ENCODE data around the gene NAGLU.

Gene NAGLU

DNA sequence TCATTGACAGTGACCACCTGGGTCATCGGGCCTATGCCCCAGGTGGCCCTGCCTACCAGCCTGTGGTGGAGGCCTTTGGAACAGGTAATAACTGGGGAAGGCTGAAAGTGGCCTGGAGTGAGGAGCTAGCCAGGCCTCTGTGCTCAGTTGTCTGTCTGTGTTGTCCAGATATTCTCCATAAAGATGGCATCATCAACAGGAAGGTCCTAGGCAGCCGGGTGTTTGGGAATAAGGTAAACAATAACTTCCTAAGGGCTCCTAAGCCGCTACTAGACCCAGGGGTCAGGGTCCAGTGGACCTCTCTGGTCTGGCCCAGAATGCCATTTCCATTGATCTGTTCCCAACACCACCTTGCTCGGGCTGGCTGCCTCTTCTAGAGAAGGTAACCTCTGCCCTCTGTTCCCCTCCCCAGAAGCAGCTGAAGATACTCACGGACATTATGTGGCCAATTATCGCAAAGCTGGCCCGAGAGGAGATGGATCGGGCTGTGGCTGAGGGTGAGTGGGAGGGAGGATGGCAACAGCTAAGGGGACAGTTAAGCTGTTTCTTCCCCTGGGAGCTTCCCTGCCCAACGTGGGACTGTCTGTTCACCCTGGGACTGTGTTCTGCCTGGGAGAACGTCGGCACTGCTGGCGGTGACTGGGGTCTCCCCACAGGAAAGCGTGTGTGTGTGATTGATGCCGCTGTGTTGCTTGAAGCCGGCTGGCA, 28.9 kb downstream of the NAGLU start:
- no peak for DNase-seq (ENCODE audit: low read depth in 2 of 2)

DNA sequence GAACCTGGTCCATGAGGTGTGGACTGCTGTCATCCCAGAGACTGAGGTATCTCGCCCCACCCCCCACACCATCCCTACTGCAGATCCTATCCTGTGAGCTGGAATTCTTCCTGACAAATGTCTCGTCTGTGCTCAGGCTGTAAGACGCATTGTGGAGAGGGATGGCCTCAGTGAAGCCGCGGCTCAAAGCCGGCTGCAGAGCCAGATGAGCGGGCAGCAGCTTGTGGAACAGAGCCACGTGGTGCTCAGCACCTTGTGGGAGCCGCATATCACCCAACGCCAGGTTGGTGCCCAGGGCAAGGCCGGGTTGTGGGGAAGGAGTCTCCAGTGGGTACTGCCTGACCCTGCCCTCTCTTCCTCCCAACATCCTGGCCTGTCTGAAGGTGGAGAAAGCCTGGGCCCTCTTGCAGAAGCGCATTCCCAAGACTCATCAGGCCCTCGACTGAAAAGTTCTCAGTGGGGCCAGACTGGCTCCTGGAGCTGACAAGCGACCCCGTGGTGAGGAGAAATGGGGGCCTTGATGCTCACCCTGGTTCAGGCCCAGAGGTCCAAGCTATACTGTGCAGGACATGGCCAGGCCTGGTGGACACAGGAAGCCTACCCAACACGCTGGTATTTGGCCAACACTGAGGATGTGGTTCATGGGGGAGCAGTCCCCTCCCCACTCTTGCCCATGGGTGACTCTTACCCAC, 29.6 kb downstream of the NAGLU start:
- DNase-seq (ENCODE audit: low read depth in 2 of 2), result no peak

DNA sequence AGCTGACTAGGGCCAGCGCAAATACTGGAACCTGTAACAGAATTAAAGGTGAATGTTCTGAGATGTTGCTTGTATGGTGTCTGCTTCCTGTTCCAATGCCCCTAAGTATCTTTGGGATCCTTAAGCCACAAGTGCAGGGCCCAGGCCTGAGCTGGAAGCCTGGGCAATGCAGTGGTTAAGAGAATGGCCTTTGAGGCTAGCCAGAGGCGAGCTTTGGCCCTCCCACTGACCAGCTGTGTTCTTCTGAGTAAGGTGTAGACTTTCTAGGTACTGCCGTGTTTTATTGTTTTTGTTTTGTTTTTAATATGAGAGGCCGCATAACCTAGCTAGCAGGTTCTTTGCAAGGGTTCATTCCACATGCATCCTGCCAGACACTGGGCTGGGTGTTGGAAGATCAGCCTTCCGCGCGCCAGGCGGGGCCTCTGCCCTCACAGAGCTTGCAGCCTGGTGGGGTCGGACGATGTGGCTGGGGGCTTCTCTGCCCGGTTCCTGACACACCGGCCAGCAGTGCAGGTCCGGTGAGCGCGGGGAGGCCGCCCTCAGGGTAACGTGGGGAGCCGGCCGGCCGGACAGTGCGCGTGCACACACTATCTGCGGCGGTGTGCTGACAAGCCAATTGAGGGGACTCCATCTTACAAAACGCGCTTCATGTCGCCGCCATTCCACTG, 30.3 kb downstream of the NAGLU start:
- DNase-seq (ENCODE audit: low read depth in 2 of 2), result no peak

DNA sequence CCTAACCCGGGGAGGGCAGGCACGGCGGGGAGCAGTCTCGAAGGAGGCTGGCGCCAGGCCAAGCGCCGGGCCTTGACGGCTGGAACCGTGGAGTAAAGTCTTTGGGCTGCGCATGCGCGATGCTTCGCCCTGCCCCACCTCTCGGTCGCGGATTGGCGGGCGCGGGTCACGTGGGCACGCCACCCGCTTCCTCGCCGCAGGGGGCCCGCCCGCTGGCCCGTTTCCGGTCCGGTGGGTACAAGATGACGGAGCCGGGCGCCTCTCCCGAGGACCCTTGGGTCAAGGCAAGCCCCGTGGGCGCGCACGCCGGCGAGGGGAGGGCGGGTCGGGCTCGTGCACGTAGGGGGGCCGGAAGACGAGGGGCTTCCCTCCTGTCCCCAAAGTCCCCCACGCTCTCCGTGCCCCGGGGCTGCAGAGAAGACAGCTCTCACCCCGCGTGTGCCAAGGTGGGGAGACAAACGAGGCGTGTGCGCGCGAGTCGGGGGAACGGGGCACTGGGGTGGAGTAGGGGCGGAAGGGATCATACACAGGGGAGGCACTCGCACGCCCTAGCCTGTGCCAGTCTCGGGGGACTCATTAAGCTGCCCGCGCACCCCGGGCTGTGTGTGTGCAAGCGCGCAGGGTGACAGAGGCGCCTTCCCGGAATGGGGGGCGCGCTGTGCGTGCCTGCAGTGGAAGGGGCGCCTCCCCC, 31.0 kb downstream of the NAGLU start, which contains the start of gene MLX:
Gene MLX, plus strand, starts transcription at position 218 of the 691 bp plus-strand sequence. Its CDS starts 25 bp downstream, at position 243.
- DNase-seq (ENCODE audit: low read depth in 2 of 2), result peak; percentile 76 to 81

DNA sequence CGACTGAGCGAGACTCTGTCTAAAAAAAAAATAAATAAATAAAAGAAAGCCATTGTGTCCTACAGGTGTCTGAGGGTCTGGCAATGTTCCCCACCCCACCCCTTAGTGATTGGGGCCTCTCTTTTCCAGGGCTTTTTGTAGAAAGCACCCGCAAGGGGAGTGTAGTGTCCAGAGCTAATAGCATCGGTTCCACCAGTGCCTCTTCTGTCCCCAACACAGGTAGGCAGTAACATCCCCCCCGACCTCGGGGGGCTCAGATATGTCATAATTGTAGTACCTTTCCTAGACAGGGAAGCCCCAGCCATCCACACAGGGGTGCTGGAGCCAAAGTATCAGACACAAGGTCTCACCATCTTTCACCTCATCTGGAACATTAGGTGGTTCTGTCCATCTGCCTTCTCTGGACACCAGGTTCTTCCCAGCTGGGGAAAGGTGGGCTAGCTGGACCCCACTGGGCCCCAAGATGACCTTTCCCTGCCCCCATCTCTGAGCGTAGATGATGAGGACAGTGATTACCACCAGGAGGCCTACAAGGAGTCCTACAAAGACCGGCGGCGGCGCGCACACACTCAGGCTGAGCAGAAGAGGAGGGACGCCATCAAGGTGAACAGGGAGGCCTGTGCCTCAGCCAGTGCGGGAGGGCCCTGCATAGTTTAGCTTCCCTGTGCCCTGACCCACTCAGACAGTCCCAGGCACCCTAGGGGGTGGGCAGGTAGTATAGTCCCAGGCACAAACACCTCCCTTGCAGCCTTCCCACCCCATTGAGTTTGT, 32.5 kb downstream of the NAGLU start:
- no peak for DNase-seq (ENCODE audit: low read depth in 2 of 2)

DNA sequence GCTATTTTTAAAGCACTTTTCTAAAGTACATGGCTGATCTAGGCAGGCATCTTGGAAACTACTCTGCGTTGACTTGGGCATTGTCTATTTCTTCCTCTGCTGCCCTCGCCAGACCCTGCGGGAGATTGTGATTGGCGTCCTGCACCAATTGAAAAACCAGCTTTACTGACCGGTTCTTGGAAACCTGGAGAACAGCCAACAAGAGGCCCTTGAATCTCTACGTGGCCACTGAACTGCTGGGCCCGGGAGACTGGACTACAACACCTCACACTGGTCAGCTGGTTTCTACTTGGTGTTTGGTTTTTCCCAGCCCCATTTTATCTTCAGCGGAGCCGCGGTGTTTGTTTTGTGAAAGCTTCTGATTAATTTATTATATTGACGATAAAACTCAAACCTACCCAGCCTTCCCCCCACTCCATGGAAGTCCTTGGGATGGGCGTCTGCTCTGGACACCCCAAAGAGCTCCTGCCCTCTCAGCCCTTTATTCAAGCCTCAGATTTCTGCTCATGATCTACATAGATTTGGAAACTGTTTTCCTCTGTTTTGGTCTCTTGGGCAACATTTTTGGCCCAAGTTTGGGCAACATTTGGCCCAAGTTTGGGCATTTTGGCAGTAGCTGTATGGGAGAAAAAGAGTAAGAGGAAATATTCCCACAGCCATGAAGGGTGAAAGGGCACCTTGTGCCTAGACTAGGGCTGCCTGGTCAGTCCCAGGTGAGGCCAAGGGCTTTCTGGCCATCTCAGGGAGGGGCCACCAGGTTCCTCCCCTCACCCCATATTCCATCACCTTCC, 35.6 kb downstream of the NAGLU start:
- no peak for DNase-seq (ENCODE audit: low read depth in 2 of 2)

DNA sequence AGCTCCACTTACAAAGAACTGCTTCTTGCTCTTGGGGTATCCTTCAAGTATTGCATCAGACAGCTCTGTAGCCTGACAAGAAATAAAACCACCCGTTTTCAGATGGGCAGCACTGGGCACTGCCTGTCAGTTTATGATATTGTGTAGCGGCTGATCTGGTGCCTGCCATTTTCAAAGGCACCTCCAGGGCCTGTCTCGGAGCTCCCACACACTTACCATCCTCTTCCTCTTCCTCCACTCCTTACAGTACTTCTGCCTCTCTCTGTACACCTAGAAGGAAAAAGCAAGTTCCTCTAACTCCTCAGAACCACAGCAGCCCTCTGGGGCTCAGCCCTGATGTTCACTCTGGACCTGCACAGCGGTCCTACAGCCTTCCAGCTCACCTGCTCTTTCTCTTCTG, 37.1 kb downstream of the NAGLU start:
- DNase-seq (ENCODE audit: low read depth in 2 of 2), result no peak

DNA sequence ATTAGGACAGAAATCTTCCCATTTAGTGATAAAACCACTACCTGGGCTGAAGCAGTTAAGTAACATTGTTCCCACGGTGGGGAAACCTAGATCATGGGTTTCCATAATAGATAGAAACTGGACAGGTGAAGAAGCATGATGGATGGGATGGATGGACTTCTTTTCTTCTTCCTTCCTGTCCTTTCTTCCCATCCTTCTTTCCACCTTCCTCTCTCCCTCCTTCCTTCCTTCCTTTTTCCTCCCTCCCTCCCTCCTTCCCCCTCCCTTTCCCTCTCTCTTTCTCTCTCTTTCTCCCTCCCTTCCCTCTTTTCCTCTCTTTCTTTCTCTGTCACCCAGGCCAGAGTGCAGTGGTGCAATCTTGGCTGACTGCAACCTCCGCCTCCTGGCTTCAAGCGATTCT, 38.4 kb downstream of the NAGLU start:
- no peak for DNase-seq (ENCODE audit: low read depth in 2 of 2)

DNA sequence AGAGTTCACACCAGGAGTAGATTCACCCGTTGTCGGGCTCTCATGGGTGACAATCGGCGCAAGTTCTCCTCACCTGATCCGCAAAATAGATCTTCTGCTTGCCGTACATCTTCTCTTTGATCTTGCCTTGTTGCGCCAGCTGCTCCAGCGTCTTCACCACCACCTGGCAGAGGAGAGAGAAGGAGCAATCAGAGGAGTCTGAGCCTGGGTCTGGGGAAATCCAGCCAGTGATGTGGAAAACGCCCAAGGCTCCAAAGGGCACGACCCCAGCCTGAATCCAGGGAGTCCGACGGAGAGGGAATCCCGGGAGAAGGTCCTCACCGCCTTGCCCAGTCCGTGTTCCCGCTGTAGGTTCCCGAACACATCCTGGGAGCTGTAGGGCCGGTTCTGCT, 41.1 kb downstream of the NAGLU start:
- no peak for DNase-seq (ENCODE audit: low read depth in 2 of 2)

DNA sequence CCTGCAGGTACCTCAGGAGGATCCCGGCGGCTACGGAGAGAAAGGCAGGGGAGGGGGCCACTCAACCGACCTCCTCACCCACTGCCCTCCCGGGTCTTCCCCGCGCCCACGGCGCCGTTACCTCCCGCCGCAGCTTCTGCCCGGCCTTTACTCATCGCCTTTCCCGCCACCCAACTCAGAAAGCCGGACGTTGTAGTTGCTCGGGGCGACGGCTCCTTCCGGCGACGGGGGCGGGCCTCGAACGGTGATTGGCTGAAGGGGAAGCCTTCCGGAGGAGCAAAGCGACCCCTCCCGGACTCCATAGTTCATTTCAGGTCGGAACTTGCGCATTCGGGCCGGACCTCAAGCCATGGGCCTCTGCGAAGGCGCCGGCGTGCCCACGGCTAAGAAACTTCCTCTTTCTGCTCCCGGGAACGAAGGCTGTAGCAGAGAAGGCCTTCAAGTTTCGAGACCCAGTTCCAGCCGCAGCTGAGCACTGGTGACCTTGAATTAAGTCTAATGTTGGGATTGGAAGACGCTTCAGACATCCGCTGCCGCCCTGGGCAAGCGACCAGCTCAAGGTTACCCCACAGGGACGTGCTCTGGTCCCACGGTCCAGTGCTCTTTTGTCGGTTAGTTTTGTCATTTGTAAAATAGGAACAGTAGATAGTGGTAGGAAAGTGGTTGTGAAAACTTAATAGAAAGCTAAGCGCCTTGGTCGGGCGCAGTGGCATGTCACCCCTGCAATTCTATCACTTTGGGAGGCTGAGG, 41.7 kb downstream of the NAGLU start, which contains the start of gene PSMC3IP:
Gene PSMC3IP, minus strand, starts transcription at position 198 of the 750 bp plus-strand sequence. Its CDS starts 43 bp downstream, at position 155.
- peak; percentile 73 to 84 for DNase-seq (ENCODE audit: low read depth in 2 of 2)

DNA sequence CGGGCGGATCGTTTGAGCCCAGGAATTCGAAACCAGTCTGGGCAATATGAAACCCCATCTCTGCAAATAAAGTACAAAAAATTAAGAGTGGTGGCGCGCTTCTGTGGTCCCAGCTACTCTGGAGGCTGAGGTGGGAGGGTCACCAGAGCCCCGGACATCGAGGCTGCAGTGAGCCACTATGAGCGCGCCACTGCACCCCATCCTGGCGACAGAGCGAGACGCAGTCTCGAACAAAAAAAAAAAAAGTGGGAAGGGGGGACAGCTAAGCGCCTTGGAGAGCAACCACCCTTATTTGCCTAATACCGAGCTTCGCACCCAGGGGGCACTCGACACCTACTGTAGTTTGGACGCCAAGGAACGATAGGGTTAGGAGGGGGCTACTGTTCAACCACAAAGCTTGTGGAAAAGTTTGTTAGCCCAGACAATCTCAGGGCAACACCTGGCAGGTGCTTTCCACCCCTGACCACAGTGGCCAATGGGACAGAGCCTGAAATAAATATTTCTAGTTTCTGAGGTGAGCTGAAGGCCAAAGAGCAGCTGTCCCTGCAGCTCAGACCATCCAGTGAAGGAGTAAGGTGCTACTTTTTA, 42.3 kb downstream of the NAGLU start:
- DNase-seq (ENCODE audit: low read depth in 2 of 2), result peak in 1 of 2 donors; percentile 53

DNA sequence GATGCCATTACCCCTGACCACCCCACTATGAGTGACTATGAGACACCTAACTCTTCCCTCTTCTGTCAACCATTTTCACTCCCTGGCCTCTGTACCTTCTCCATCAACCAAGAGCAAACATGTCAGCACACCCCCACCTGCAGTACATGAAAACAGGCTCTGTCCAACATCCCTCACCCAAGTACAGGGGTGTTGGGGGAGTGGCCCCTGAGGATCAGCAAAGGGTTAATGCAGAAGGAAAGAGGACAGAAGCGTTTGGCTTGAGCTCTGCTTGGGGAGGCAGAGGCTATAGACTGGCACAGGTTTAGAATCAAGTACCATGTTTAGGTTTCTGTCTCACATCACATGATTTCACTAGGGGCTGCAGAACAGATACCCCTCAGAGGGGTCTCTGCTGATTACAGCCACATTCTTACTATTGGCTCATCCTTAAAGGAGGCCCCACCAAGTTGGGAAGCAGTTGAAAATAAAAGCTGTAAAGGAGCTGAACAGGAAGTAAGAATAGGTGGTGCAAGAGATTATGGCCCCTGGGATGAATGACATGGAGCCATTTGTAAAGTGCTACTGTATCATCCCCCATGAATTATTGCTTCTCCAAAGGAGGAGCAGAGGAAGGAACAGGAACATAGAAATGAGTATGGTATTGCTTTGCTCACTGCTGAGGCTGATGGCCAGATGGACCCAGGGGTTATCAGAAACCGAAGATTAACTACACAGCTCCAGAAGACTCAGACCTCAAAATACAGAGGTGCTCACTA, 43.9 kb downstream of the NAGLU start:
- no peak for DNase-seq (ENCODE audit: low read depth in 2 of 2)

DNA sequence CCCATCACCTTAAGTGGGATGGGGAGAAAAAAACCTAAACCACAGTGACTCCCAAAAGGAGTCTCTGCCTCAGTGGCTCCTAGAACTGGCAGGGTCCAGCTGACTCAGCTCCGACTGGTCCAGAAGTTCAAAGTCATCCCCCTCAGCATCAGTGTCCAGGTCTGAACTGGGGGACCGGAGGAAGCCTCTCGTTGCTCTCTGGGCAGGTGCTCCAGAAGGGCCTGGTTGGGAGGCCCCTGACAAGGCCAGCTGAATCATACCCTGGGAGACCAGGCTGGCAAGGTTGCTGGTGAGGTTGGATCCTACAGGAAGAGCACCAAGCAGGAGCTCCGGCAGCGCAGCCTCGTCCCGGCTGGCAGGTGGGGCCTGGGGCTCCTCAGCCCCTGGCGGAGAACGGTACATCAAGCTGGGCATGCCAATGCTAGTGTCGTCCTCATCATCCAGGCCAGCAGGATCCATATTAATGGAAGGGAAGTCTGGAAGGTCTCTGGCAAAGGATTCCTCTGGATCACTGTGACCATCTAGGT, 45.8 kb downstream of the NAGLU start:
- DNase-seq (ENCODE audit: low read depth in 2 of 2), result no peak

DNA sequence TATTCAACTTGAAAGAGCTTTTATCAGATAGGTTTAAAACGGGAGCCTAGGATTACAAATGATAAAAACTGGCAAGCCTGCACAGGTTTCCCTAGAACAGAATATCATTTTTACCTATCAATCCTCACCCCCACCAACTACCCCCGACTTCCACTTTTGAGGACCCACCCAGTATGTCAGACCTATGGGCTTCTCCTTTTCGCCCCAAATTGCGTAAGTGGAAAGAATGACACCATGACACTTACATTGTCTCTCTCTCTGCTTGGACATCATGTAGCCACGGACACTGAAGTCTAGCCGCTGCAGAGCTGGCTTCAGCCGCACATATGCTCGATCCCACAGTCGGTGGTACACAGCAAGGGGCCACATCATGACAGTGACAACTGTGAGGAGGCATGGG, 48.8 kb downstream of the NAGLU start:
- no peak for DNase-seq (ENCODE audit: low read depth in 2 of 2)

DNA sequence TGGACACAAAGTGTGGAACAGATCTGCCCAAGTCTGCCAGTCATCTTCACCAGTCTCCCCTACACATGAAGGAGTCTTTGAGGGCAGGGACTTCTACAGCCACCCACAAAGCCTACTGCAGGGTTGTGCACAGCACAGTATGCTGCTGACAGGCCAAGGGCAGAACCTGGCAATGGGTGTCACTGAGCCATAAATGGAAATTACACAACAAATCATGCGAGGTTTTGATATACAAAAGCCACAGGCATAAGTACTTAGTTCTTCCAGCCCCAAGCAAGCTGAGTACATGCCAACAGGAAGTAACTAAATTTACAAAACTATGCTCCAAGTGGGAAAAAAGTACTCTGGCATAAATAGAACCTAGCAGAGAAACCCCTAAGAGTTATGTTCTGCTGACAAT, 49.3 kb downstream of the NAGLU start:
- no peak for DNase-seq (ENCODE audit: low read depth in 2 of 2)

DNA sequence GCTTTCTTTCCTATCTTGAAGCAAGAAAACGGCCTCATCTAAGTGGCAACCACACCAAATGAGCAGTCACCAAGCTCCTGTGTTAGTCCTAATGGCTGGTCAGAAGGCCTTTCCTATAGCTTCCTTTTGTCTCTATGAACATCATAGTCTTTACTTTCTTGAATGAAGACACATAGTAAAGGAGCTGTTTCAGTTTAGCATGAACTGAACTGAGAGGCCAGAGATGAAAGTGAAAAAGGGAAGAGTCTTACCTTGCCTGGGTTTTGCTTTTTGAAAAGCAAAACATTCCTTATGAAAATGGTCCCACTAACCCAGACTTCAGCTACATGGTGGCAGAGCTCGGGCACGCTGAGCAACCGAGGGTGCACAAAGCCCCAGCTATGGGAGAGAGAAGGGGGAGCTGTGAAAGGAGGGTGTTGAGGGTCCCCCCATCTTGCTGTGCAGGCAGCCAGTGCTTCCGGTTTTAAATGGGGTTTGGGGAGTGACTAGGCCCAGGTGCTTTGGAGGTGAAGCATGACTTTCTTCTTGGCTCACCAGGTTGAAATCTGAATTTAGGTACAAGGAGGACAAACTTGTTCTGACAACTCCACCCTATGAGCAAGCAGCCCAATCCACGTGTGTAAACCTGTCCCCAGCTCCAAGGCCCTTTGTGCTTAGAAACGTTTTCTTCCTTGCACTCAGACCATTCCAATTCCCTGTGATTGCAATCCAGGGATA, 50.6 kb downstream of the NAGLU start:
- DNase-seq (ENCODE audit: low read depth in 2 of 2), result no peak

DNA sequence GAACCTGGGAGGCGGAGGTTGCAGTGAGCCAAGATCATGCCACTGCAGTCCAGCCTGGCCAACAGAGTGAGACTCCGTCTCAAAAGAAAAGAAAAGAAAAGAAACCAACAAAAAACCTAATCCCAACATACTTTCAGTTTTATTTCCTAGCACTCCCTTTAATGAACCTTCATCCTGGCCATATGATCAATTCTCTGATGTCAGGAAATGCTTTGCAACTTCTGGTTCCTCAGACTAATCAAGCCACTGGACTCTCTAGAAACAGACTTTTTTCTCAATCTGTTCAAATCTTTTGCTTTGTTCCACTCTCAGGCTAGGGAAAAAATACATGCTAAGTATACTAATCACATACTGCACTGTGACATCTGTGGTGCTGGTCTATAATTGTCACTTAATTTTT, 54.8 kb downstream of the NAGLU start:
- DNase-seq (ENCODE audit: low read depth in 2 of 2), result no peak

DNA sequence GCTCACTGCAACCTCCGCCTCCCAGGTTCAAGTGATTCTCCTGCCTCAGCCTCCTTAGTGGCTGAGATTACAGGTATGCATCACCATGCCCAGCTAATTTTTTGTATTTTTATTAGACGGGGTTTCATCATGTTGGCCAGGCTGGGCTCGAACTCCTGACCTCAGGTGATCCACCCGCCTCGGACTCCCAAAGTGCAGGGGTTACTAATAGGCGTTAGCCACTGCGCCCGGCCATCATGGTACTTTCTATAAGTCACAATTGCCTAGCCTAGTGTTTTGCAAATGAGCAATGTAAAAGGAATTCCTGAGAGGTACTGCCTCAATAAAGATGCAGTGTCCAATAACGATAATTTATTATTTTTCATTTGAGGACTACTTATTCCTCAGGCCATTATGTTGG, 55.4 kb downstream of the NAGLU start:
- no peak for DNase-seq (ENCODE audit: low read depth in 2 of 2)
